Keratinocyte (primary cell): ENCODE results near the gene FGF7. TPM values are rescaled to one million over a fixed set of nuclear protein-coding genes. Genes with fewer than 3 reads are reported as not detected.

Experiments
- DNase-seq: peaks from one replicate; pipeline ENCODE4 v3.0.0-alpha.2; 2011; ENCODE audit warnings: low read depth, missing footprints, low spot score
- FAIRE-seq: peaks from 2 replicates; lab custom pipeline; 2011; peaks lifted over from hg19 to GRCh38; lab: Jason Lieb, UNC
- H2AFZ ChIP-seq: 2 replicates; pipeline ENCODE4 v1.6.0; 2012; ENCODE audit warnings: low read length, control low read depth, inconsistent platforms; ENCODE audit not compliant: control insufficient read depth
- H3K27ac ChIP-seq: 2 replicates; pipeline ENCODE4 v1.5.1; 2011; ENCODE audit warnings: low read length; ENCODE audit not compliant: control insufficient read depth, insufficient read depth
- H3K27me3 ChIP-seq: 3 replicates; pipeline ENCODE4 v1.6.0; 2011; ENCODE audit warnings: low read length; ENCODE audit not compliant: control insufficient read depth, insufficient read depth; ENCODE audit errors: extremely low read depth
- H3K36me3 ChIP-seq, 2 experiments: 2 replicates in 1 of 2; 3 replicates in 1 of 2; pipeline ENCODE4 v1.5.1; 2011; ENCODE audit warnings: low read length in 2 of 2, mild to moderate bottlenecking in 1 of 2; ENCODE audit not compliant: control insufficient read depth in 2 of 2, insufficient read depth in 2 of 2; ENCODE audit errors: extremely low read depth in 1 of 2
- H3K4me1 ChIP-seq: 3 replicates; pipeline ENCODE4 v1.5.1; 2011; ENCODE audit warnings: low read length; ENCODE audit not compliant: control insufficient read depth, insufficient read depth; ENCODE audit errors: extremely low read depth
- H3K4me2 ChIP-seq: 3 replicates; pipeline ENCODE4 v1.6.0; 2011; ENCODE audit warnings: low read depth, low read length; ENCODE audit not compliant: control insufficient read depth, insufficient read depth; ENCODE audit errors: extremely low read depth
- H3K4me3 ChIP-seq, 3 experiments: fragments of 200-600 bp in 1 of 3; sonication (generic) in 1 of 3; 2 replicates in 2 of 3; 3 replicates in 1 of 3; pipeline ENCODE4 v1.5.1; 2011 to 2016; ENCODE audit warnings: low read length in 3 of 3, mild to moderate bottlenecking in 3 of 3, control low read depth in 2 of 3, inconsistent platforms in 1 of 3, low read depth in 1 of 3, mixed read lengths in 1 of 3, mixed run types in 1 of 3, moderate library complexity in 1 of 3; ENCODE audit not compliant: control insufficient read depth in 2 of 3, insufficient read depth in 2 of 3; ENCODE audit errors: extremely low read depth in 1 of 3
- H3K79me2 ChIP-seq: 2 replicates; pipeline ENCODE4 v1.6.0; 2012; ENCODE audit warnings: low read length; ENCODE audit not compliant: control insufficient read depth, insufficient read depth
- H3K9ac ChIP-seq: 3 replicates; pipeline ENCODE4 v1.6.0; 2011; ENCODE audit warnings: low read length; ENCODE audit not compliant: control insufficient read depth, insufficient read depth; ENCODE audit errors: extremely low read depth
- H3K9me1 ChIP-seq: 3 replicates; pipeline ENCODE4 v1.6.0; 2011; ENCODE audit warnings: low read length; ENCODE audit not compliant: control insufficient read depth, insufficient read depth; ENCODE audit errors: extremely low read depth
- H3K9me3 ChIP-seq: 2 replicates; pipeline ENCODE4 v1.5.1; 2012; ENCODE audit warnings: low read depth, low read length; ENCODE audit not compliant: control insufficient read depth
- H4K20me1 ChIP-seq: 3 replicates; pipeline ENCODE4 v1.6.0; 2011; ENCODE audit warnings: low read length; ENCODE audit not compliant: control insufficient read depth, insufficient read depth; ENCODE audit errors: extremely low read depth
- EZH2 ChIP-seq: IDR thresholded peaks from one replicate; pipeline ENCODE4 v1.6.1; 2012; ENCODE audit warnings: inconsistent platforms, mild to moderate bottlenecking, low read length, moderate library complexity
- dilution Hi-C: fragments of 300-500 bp; cut with MboI; formaldehyde crosslinking; loops from one replicate; pipeline ENCODE4 v1.7.0; 2020; ENCODE audit warnings: low sequenced_read_pairs; ENCODE audit not compliant: extremely low pct_ligation_motif_present
- polyA plus RNA-seq, 5 experiments: library from polyadenylated mRNA; depleted of rRNA in 3 of 5; stranded (reverse) in 3 of 5; stranded (forward) in 1 of 5; unstranded in 1 of 5; fragments of >200 nt; gene quantifications; 1 replicate in 1 of 5; 2 replicates in 3 of 5; 3 replicates in 1 of 5; pipeline versions ENCODE4 v1.2.1 to v1.2.3, GENCODE V29; 2011 to 2012; ENCODE audit warnings: missing spikeins in 2 of 5, low read depth in 1 of 5, low replicate concordance in 1 of 5
- TF ChIP-seq, protein P1 (sequence below), 3 experiments: IDR thresholded peaks in 1 of 3; conservative IDR thresholded peaks in 1 of 3; optimal IDR thresholded peaks in 1 of 3; 2 replicates in 2 of 3; 3 replicates in 1 of 3; pipeline versions ENCODE3 to v1.5.1; 2011; ENCODE audit warnings: low read length in 3 of 3, mild to moderate bottlenecking in 3 of 3, moderate library complexity in 2 of 3, control low read depth in 1 of 3, inconsistent platforms in 1 of 3; ENCODE audit not compliant: insufficient read depth in 2 of 3; ENCODE audit errors: extremely low read depth in 1 of 3

FGF7 gene
- polyA plus RNA-seq, 1 donor (not counting 4 experiments of a cell fraction or from before 2014, with no cell fraction given): not detected

DNA sequence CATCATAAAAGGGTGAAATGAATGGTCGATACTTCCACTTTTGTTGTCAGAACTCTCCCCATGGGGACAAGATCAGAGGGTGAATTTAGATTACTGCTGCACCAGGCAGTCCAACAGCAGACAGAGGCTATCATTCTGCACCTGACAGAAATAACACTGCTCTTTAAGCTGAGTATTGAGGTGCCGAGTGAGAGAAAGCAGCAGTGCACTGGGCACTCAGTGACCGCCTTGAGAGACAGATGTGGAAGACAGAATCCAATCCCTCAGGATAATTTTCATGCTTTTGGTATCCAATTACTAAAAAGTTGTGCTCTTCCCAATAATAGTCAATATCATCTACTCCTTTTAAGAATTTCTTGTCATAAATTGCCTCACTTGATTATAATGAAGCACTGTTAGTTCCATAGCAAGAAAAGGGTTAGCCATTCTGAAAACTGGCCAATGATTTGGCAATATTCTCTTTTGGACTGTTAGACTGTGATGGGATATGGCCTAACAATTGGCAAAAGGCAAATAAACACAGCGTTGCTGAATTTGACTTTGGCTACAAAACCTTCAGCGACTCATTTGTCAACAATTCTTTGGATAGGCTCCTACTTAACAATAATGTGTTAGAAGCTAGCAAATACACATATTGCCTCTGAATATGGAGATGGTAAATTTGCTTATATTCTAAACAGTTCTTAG is 5.5 kb downstream of the FGF7 start:
- H2AFZ ChIP-seq: no peak overlapping the region

DNA sequence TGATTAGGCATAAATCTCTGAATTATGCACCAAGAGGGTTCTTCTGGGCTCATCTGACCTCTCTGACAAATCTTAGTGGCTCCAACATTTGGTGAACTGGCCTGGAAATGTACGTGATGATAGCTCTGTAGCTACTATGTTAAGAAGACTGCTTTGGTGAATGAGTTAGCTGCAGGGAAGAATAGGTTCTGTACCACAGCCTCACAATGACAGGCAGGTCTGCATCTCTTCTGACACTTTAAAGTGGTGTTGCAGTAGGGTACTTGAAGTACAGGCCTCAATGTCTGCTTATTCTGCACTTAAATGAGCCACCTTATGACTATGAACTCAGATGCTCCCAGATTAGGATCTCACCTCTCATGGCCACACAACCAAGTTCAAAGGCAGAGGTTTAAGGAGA is 7.0 kb downstream of the FGF7 start:
- H3K4me2 ChIP-seq: no peak overlapping the region

More for the DNA sequence above, 5.5 kb downstream of the FGF7 start:
- Histone ChIP-seq H3K4me3 (no peak overlapping the region), H3K79me2 (no peaks in the 10 kb centered on the region), H3K9ac (no peak overlapping the region), H3K4me1 (no peaks in the 10 kb centered on the region), H3K27ac (no peak overlapping the region), H3K36me3 (no peaks in the 10 kb centered on the region), H3K9me3 (no peaks in the 10 kb centered on the region), H3K4me2 (no peak overlapping the region), H3K27me3 (no peaks in the 10 kb centered on the region), H4K20me1 (no peaks in the 10 kb centered on the region), H3K9me1 (no peaks in the 10 kb centered on the region)
- dilution Hi-C loops: no loop called here
- TF ChIP-seq, protein P1, sequence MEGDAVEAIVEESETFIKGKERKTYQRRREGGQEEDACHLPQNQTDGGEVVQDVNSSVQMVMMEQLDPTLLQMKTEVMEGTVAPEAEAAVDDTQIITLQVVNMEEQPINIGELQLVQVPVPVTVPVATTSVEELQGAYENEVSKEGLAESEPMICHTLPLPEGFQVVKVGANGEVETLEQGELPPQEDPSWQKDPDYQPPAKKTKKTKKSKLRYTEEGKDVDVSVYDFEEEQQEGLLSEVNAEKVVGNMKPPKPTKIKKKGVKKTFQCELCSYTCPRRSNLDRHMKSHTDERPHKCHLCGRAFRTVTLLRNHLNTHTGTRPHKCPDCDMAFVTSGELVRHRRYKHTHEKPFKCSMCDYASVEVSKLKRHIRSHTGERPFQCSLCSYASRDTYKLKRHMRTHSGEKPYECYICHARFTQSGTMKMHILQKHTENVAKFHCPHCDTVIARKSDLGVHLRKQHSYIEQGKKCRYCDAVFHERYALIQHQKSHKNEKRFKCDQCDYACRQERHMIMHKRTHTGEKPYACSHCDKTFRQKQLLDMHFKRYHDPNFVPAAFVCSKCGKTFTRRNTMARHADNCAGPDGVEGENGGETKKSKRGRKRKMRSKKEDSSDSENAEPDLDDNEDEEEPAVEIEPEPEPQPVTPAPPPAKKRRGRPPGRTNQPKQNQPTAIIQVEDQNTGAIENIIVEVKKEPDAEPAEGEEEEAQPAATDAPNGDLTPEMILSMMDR (optimal IDR thresholded peaks at IDR 0.05 in 1 of 3, IDR thresholded peaks at IDR 0.05 in 1 of 3, conservative IDR thresholded peaks at IDR 0.05 in 1 of 3; ENCODE audit: extremely low read depth in 1 of 3, insufficient read depth in 2 of 3, low read length in 3 of 3): no peak
- no peak for TF ChIP-seq EZH2
- no peak for FAIRE-seq
- DNase-seq: no peak

More for the DNA sequence above, 7.0 kb downstream of the FGF7 start:
- no peak overlapping the region for H3K4me3 ChIP-seq
- H3K36me3 ChIP-seq: no peaks in the 10 kb centered on the region
- H3K4me1 ChIP-seq: no peaks in the 10 kb centered on the region
- no peak overlapping the region for H2AFZ ChIP-seq
- DNase-seq (no peak), FAIRE-seq (no peak)
- no peak overlapping the region for H3K27ac ChIP-seq
- dilution Hi-C loops: no loop called here
- no peaks in the 10 kb centered on the region for H3K79me2 ChIP-seq
- no peaks in the 10 kb centered on the region for H3K27me3 ChIP-seq
- no peaks in the 10 kb centered on the region for H4K20me1 ChIP-seq
- TF ChIP-seq, protein P1 (optimal IDR thresholded peaks at IDR 0.05 in 1 of 3, IDR thresholded peaks at IDR 0.05 in 1 of 3, conservative IDR thresholded peaks at IDR 0.05 in 1 of 3; ENCODE audit: extremely low read depth in 1 of 3, insufficient read depth in 2 of 3, low read length in 3 of 3): no peak
- no peak for TF ChIP-seq EZH2
- H3K9me1 ChIP-seq: no peaks in the 10 kb centered on the region
- H3K9me3 ChIP-seq: no peaks in the 10 kb centered on the region
- H3K9ac ChIP-seq: no peak overlapping the region
